ENCODE results near the gene SLC25A36. TPM values are rescaled to one million over a fixed set of nuclear protein-coding genes. Genes with fewer than 3 reads are reported as not detected.

The SLC25A36 gene, protein sequence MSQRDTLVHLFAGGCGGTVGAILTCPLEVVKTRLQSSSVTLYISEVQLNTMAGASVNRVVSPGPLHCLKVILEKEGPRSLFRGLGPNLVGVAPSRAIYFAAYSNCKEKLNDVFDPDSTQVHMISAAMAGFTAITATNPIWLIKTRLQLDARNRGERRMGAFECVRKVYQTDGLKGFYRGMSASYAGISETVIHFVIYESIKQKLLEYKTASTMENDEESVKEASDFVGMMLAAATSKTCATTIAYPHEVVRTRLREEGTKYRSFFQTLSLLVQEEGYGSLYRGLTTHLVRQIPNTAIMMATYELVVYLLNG
- total RNA-seq (2012; rRNA removed) (70.3 and 76.7 TPM in 2 replicates), polyA plus RNA-seq (2012; rRNA removed) (25.9 and 31.3 TPM in 2 replicates), Bru-seq, nascent RNA (percentile 85 among the genes with signal in this experiment), BruChase-seq, experiment 1, labeled RNA remaining after a 6-hour chase (percentile 81 among the genes with signal in this experiment), BruChase-seq, experiment 2, labeled RNA remaining after a 2-hour chase (percentile 95 among the genes with signal in this experiment)
- polyA plus RNA-seq (2012; cell fraction: cytosol; rRNA removed) = 17.6 and 20.7 TPM in 2 replicates
- 73.4 and 187 TPM in 2 replicates for polyA plus RNA-seq (2012; cell fraction: nucleus; rRNA removed; ENCODE audit: low replicate concordance)
- long read RNA-seq, transcript SLC25A36-201 (7 exons, 1,301 nt) = major isoform, 18 of 70 reads
- long read RNA-seq, transcript SLC25A36-205 (8 exons, 1,163 nt) = minor isoform, 7 of 70 reads
- long read RNA-seq, transcript SLC25A36-208 (4 exons, 3,537 nt) = minor isoform, 6 of 70 reads
- long read RNA-seq, partial matches to known transcripts = 4 of 70 reads
- long read RNA-seq, other reads (novel, unspliced or antisense) = 35 of 70 reads

DNA sequence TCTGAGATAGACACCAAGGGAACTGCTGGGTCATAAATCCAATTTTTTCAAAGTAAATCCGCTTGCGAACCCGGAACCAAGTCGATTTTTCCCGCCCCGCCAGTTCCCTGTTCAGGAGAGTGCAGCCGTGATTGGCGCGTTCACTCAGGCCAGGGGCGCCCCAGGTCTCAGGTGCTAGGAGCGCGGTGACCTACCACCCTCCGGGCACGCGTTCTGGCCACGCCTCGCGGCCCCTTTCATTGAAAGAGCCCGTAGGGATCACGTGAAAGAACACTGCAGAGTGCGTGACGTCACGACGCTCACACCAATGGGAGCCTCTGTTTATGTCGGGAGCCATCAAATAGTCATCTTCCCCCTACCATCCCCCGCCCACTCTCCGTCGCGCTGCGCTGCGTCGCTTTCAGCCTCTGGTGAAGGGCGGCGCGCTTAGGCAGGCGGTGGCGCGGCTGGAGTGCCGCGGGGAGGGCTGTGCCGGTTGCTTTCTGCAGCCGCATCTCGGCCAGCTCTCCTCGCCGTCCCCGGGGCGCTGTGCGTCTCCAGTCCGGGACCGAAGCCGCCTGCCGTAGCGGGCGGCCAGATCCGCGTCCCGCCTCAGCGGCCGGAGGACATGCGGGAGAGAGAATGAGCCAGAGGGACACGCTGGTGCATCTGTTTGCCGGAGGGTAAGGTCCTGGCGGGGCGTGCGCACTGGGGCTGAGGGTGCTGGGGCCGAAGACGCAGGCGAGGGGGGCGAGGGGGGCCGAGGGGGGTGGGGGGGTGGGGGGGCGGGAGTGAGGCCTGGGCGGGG lies at the start of gene SLC25A36:
Gene SLC25A36 (plus strand): TSS at position 403 of the 787 bp plus-strand sequence. CDS start 219 bp downstream, at position 622.
- Histone ChIP-seq H3K4me2 (ENCODE audit: low read depth, low read length) (peak within 1 kb of the TSS; percentile 75), H4K5ac (ENCODE audit: low read depth, low read length) (peak within 1 kb of the TSS; percentile 47), H2AFZ (replicated peaks; ENCODE audit: low read length, poor library complexity) (peak within 1 kb of the TSS; percentile 99), H3K23ac (ENCODE audit: low read depth, low read length) (peak within 1 kb of the TSS; percentile 79), H3K27ac (ENCODE audit: insufficient read depth, low read length) (peak within 1 kb of the TSS; percentile 89), H2AK5ac (ENCODE audit: low read depth, low read length) (0 out of 2 replicates have a peak within 1 kb of the TSS, but pooled peaks have one; percentile 3), H3K9ac (ENCODE audit: low read depth, low read length) (peak within 1 kb of the TSS; percentile 95), H4K20me1 (ENCODE audit: insufficient read depth, low read length) (peaks cover 21% of the 10 kb centered on the region), H3K4ac (ENCODE audit: low read depth, low read length) (peak within 1 kb of the TSS; percentile 63), H4K91ac (ENCODE audit: insufficient read depth, low read depth, low read length) (peak within 1 kb of the TSS; percentile 21), H3K14ac (replicated peaks; ENCODE audit: low read depth, low read length) (peak within 1 kb of the TSS; percentile 60), H4K8ac (ENCODE audit: low read depth in 2 of 2, low read length in 2 of 2) (peak within 1 kb of the TSS; percentile 13 to 71; a peak in 3 of 4 replicates), H3K9me3 (ENCODE audit: control insufficient read depth, insufficient read depth, low read length) (no peaks in the 10 kb centered on the region), H3K4me1 (ENCODE audit: control insufficient read depth, insufficient read depth, low read length) (no peaks in the 10 kb centered on the region), H2BK5ac (ENCODE audit: low read depth, low read length, poor library complexity, severe bottlenecking) (peak within 1 kb of the TSS; percentile 81), H2AK9ac (replicated peaks; ENCODE audit: low read depth, low read length, poor library complexity) (peak within 1 kb of the TSS; percentile 84), H3K79me1 (ENCODE audit: low read depth in 1 of 2, low read length in 2 of 2) (peaks cover 4 to 25% of the 10 kb centered on the region in 2 experiments; a peak in 3 of 4 replicates), H3K56ac (ENCODE audit: extremely low read depth, insufficient read depth, low read length) (peak within 1 kb of the TSS; percentile 73), H3K36me3 (ENCODE audit: control insufficient read depth, insufficient read depth, low read length) (no peaks in the 10 kb centered on the region), H3K4me3 (ENCODE audit: insufficient read depth, low read depth, low read length) (peak within 1 kb of the TSS; percentile 82), H2BK20ac (ENCODE audit: low read depth, low read length) (no peak within 1 kb of the TSS), H3K27me3 (ENCODE audit: control insufficient read depth, insufficient read depth, low read length) (no peaks in the 10 kb centered on the region), H2BK120ac (ENCODE audit: low read depth, low read length) (peak within 1 kb of the TSS; percentile 30), H3K18ac (ENCODE audit: low read depth, low read length) (peak within 1 kb of the TSS; percentile 55; the same call in 1 of the 2 replicates), H2BK15ac (ENCODE audit: low read depth, low read length) (no peak within 1 kb of the TSS), H3K9me1 (ENCODE audit: insufficient read depth, low read length) (peaks cover 2% of the 10 kb centered on the region; the same call in 1 of the 2 replicates)
- no TSS peak for BruUV-seq (replicated peaks)
- intact Hi-C loops (cut with micrococcal nuclease) (loop anchor here (1.0 to 2.0 kb wide), 2 partner anchors 15 to 42 kb away; no protein-coding TSS in a partner anchor), dilution Hi-C loops (cut with HindIII; ENCODE audit: low sequenced_read_pairs, unreplicated experiment) (no loop called here), in situ Hi-C loops (cut with MboI; ENCODE audit: low sequenced_read_pairs) (no loop called here)
- peak; percentile 97 for ATAC-seq (ENCODE audit: low read depth)
- WGBS, 2 experiments (ENCODE audit: extremely low coverage in 2 of 2, insufficient read length in 1 of 2) = 1% methylated on average over 26 of the region's 72 CpGs; no CpG with 5 or more reads in 1 of the 2 experiments
- ChIA-PET POLR2A (ENCODE audit: unreplicated experiment) (no interaction called here), CTCF (interaction anchor here (1.0 kb wide), 1 partner anchor 43 kb away, joined by 4 read pairs; no protein-coding TSS in a partner anchor)
- TF ChIP-seq MXI1 (IDR thresholded peaks at IDR 0.05; ENCODE audit: borderline replicate concordance, low read depth, low read length) (peak; percentile 79; the same call in 1 of the 2 replicates), NFE2L2 (IDR thresholded peaks at IDR 0.05; ENCODE audit: low read depth, low read length) (0 out of 2 replicates have a peak, but pooled peaks have one; percentile 7), MAZ (IDR thresholded peaks at IDR 0.05; ENCODE audit: borderline replicate concordance, low read depth, low read length) (peak; percentile 72; the same call in 1 of the 2 replicates), CHD1 (IDR thresholded peaks at IDR 0.05; ENCODE audit: low read depth, low read length) (no peak), BHLHE40 (IDR thresholded peaks at IDR 0.05; ENCODE audit: low read depth, low read length) (peak; percentile 97), POLR2A (IDR thresholded peaks at IDR 0.05; ENCODE audit: low read depth, low read length) (peak; percentile 82)
- TF ChIP-seq, protein P1, sequence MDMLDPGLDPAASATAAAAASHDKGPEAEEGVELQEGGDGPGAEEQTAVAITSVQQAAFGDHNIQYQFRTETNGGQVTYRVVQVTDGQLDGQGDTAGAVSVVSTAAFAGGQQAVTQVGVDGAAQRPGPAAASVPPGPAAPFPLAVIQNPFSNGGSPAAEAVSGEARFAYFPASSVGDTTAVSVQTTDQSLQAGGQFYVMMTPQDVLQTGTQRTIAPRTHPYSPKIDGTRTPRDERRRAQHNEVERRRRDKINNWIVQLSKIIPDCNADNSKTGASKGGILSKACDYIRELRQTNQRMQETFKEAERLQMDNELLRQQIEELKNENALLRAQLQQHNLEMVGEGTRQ (IDR thresholded peaks at IDR 0.05; ENCODE audit: low read depth, low read length) = peak; percentile 83
- TF ChIP-seq, protein P2, sequence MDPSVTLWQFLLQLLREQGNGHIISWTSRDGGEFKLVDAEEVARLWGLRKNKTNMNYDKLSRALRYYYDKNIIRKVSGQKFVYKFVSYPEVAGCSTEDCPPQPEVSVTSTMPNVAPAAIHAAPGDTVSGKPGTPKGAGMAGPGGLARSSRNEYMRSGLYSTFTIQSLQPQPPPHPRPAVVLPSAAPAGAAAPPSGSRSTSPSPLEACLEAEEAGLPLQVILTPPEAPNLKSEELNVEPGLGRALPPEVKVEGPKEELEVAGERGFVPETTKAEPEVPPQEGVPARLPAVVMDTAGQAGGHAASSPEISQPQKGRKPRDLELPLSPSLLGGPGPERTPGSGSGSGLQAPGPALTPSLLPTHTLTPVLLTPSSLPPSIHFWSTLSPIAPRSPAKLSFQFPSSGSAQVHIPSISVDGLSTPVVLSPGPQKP (IDR thresholded peaks at IDR 0.05; ENCODE audit: borderline replicate concordance, low read depth, low read length) = no peak
- peak; percentile 98 for DNase-seq

Measured in IMR-90 (cell line).